SK-MEL-5 (cell line): ENCODE results near the gene EPHA6. TPM values are rescaled to one million over a fixed set of nuclear protein-coding genes. Genes with fewer than 3 reads are reported as not detected.

Experiments
- DNase-seq: peaks from one replicate; pipeline ENCODE4 v3.0.0-alpha.2; 2016; ENCODE audit warnings: low read depth, low spot score
- in situ Hi-C: cut with HindIII; loops from 2 replicates; pipeline ENCODE4 v1.10.0; 2016; ENCODE audit warnings: low sequenced_read_pairs, high pct_unique_total_duplicates, low pct_unique_long_range_greater_than_20kb
- total RNA-seq: library from RNA; depleted of rRNA; stranded (reverse); fragments of >200 nt; shearing (Covaris generic); gene quantifications from 2 replicates; pipeline ENCODE4 v1.2.3, GENCODE V29; 2014

EPHA6 gene
- total RNA-seq, 1 experiment from 2014 or later, result not detected

GRCh38 chr3:97102641-97103040 is 288.2 kb downstream of the EPHA6 start:
- no peak for DNase-seq
- in situ Hi-C loops, result no loop called here

- in situ Hi-C loops, result no loop called here
- no peak for DNase-seq
Observed at GRCh38 chr3:97105989-97106651, 291.7 kb downstream of the EPHA6 start.

DNA sequence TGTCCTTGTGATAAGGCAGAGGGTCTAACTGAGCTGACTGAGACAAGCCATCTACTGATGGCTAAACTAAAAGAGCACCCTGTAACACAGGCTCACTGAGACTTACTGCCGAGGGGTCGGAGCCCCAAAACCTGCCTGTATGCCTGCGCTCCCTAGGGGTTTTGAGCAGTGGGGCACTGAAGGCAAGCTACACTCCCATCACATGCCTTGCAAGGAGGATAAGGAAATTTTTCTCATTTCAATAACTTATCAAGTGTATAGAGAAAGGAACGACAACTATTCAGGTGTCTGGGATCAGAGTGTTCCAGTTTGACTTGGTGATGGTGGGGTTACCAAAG is 292.2 kb downstream of the EPHA6 start:
- DNase-seq, result no peak
- in situ Hi-C loops, result no loop called here

- DNase-seq, result no peak
- in situ Hi-C loops, result no loop called here
Observed at GRCh38 chr3:97108136-97108535, 293.7 kb downstream of the EPHA6 start.

DNA sequence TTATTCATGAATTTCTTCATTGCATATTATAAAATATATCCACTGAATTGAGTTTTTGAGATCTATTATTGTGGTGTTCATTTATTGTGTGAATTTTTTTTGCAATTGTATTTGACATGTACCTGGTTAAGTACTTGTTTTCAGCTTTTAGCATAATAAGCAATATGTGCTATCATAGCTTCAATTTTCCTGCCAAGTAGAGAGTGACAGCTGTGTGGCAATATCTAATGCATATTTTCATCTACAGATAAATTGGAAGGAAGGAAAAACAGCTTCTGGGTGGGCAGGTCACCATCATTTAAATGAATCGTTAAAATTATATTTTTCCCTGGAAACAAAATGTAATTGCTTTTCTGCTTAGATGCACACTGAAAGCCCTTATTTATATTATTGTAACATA is 296.9 kb downstream of the EPHA6 start:
- DNase-seq, result no peak
- in situ Hi-C loops, result no loop called here

DNA sequence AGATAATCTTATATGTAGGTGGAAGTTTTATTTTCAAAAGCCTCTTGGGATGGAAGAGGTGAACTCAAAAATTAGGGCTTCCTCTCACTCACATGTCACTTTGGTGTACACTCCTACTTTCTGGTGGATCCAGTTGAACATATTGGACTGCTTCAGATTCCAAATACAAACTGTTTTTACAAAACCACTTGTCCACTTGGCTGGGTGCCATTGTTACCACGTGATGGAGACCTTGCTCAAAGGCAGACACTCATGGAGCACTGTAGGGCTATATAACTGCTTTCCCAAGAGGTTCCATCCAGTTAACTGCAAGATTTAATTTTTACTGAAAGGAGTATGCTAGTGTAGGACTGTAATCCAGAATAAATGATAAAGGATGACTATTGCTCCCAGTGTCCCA is 307.0 kb downstream of the EPHA6 start:
- no peak for DNase-seq
- in situ Hi-C loops, result no loop called here

GRCh38 chr3:97125902-97126499 is 311.6 kb downstream of the EPHA6 start:
- in situ Hi-C loops, result no loop called here

GRCh38 chr3:97131476-97131875 is 317.1 kb downstream of the EPHA6 start:
- in situ Hi-C loops, result no loop called here
- no peak for DNase-seq

More at GRCh38 chr3:97125902-97126499, 311.6 kb downstream of the EPHA6 start:
- no peak for DNase-seq

DNA sequence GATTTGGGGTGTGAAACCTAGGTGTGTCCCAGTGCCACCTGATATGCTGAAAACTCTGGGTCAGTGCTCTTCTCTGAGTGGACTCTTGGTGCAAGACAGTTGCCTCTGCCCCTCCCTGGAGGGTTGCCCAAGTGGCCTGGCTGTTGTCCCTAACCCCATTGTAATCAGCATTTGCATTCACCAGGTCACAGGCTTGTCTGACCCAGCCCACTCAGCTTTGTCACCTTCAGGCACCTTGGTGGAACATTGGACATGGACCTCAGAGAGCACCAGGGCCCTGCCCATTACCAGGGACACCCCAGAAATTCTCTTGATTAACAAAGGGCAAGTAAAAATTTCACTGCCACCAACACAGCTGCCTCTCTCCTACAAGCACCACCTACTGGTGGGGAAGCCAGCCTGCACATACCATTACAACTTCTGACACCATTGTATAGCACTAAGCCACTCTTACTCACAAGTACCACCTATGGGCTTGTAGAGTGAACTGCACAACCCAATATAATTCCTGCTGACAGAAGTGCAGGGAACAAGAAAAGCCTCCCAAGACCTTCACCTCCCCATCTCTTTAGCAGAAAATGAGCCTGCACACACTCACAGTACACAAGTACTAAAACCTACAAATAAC is 324.6 kb downstream of the EPHA6 start:
- peak; percentile 41 for DNase-seq
- in situ Hi-C loops, result no loop called here

DNA sequence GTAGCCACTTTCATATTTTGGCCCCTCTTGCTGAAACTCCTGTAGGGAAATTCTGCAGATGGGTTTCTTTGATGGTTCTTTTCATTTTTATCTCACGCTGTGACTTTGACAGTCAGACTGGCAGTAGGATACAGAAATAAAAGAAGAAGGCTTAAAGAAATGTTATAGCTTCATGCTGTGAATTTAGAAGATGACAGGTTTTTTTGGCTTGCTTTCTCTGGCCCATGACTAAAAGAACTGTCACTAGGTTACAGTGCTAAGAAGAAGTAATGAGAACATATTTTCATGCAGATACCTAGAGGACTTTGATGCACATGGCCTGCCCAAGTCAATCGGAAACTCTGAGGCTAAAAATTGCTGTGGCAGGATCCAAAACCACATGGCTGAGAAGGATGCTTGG is 334.5 kb downstream of the EPHA6 start:
- in situ Hi-C loops, result no loop called here
- no peak for DNase-seq

- no peak for DNase-seq
- in situ Hi-C loops, result no loop called here
Observed at GRCh38 chr3:97161169-97161568, 346.8 kb downstream of the EPHA6 start.

- in situ Hi-C loops, result no loop called here
Observed at GRCh38 chr3:97177242-97177641, 362.8 kb downstream of the EPHA6 start.

DNA sequence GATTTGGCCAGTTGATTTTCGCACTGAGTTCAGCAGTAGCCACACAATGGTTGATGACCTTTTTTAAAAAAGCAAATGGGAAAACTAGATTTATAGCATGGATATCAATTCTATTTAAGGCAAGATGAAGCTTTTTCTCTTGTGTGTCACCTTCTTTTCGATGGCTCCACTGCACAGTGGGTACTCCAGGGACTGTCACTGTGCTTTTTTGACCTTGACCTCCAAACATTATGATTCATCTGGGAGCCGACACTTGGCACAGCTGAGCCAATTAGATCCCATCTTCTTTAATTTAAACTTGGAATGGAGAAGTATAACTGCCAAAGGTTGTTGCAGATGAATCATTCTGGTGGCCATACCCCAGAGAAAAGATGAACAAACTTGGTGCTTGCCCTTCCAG is 367.3 kb downstream of the EPHA6 start:
- in situ Hi-C loops, result no loop called here
- DNase-seq, result no peak

More at GRCh38 chr3:97177242-97177641, 362.8 kb downstream of the EPHA6 start:
- no peak for DNase-seq

DNA sequence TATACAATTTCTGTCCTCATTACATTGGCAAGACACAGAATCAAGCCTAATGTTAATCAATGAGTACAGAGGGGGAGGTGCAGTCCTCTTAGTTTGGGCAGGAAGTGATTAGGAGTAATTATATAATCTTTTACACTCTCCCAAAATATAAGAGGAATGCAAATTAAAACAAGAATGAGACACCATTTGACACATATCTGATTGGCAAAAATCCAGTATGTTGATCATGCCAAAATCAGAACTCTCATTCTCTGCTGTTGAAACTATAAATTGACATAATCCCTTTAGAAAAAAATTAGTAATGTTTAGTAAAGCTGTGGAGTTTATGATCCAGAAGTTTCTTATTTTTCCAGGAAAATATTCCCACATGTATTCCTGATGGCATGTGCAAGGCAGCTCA is 373.4 kb downstream of the EPHA6 start:
- in situ Hi-C loops, result no loop called here
- no peak for DNase-seq

GRCh38 chr3:97189835-97190234 is 375.4 kb downstream of the EPHA6 start:
- in situ Hi-C loops, result no loop called here
- DNase-seq, result no peak

GRCh38 chr3:97197083-97197482 is 382.7 kb downstream of the EPHA6 start:
- no peak for DNase-seq
- in situ Hi-C loops, result no loop called here

DNA sequence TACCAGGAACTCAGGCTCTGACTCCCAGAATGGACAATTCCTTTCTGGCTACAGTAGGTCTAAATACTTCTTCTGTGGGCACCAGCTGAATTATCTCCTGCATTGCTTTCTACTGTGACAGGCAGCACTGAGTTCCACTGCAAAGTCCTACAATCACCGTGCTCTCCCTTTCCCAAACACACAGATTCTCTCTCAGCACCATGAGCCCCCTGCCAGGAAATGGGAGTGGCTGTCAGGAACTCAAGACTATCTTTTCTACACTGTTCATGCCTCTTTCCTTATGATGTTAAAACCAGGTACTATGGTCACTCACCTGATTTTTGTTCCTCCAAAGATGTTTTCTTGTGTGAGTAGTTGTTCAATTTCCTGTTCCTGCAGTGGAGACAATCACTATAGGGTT is 383.4 kb downstream of the EPHA6 start:
- in situ Hi-C loops, result no loop called here
- DNase-seq, result no peak

GRCh38 chr3:97200387-97200786 is 386.0 kb downstream of the EPHA6 start:
- in situ Hi-C loops, result no loop called here
- no peak for DNase-seq

DNA sequence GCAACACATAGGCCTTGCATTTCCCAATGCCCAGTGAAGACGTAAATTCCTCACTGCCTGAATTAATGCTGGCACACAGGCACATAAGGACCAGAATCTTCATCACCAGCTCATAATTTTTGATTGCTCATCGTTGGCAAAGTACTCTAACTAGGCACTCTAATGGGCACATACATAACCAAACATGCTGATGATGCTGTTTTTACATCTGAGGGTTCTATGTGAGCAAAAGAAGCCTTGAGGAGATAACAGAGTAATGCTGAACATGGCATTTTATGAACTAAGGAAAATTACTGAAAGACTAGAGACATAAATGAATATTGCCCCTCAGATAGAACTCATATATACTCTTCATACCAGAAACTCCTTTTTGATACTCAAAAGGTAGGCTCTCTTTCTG is 387.4 kb downstream of the EPHA6 start:
- in situ Hi-C loops, result no loop called here
- no peak for DNase-seq
